Measurements from ENCODE around the gene ZMPSTE24. TPM values are rescaled to one million over a fixed set of nuclear protein-coding genes. Genes with fewer than 3 reads are reported as not detected.

The ZMPSTE24 gene
- total RNA-seq, 1 experiment from 2014 or later = 39.6 TPM

DNA sequence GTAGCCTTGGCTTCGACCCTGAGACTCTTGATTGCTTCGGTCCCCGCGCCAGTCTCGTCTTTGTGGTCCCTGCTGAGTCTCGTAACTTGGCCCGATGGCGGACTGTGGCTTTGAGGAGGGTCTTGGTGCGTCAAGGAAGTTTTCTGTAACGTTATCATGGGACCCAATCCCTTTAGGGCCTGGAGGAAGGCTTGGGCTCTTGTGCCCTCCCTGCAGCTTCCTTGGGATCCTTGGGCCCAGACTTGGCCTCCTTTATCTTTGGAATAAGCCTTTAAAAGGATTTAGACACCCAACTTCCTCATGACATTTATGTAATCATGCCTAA lies 371 bp downstream of the ZMPSTE24 start:
- ChIA-PET CTCF (interaction anchor here (1.0 to 1.4 kb wide), 3 partner anchors 11 to 80 kb away, joined by 3 to 4 read pairs (median 3); partner anchors contain the start of gene TMCO2), RAD21 (ENCODE audit: low non-redundant PET in 1 of 2, low total read pairs in 2 of 2, uncharacterized antibody in 2 of 2, unreplicated experiment in 2 of 2) (no interaction called here), POLR2A (no interaction called here)
- Histone ChIP-seq H3K9ac (ENCODE audit: low read length) (peak overlapping the region; percentile 98), H3K27me3 (ENCODE audit: insufficient read depth, low read length) (no peaks in the 10 kb centered on the region), H3K9me2 (ENCODE audit: insufficient read depth) (no peaks in the 10 kb centered on the region), H3K27ac (ENCODE audit: low read depth, low read length) (peak overlapping the region; percentile 70), H4K20me1 (ENCODE audit: insufficient read depth) (no peaks in the 10 kb centered on the region), H3K4me1 (ENCODE audit: control insufficient read depth in 1 of 2, insufficient read depth in 2 of 2, low read length in 2 of 2) (peaks cover 4 to 6% of the 10 kb centered on the region in 2 experiments), H2AFZ (ENCODE audit: low read depth, low read length, poor library complexity, severe bottlenecking) (peak overlapping the region; percentile 18), H3K4me3 (replicated peaks in 1 of 2; ENCODE audit: low read depth in 1 of 2, low read length in 2 of 2) (peak overlapping the region; percentile 99 to 100), H3K9me3 (ENCODE audit: control insufficient read depth in 1 of 2, insufficient read depth in 1 of 2, low read depth in 1 of 2, low read length in 2 of 2) (no peaks in the 10 kb centered on the region), H3K36me3 (ENCODE audit: control insufficient read depth in 1 of 2, insufficient read depth in 2 of 2, low read length in 2 of 2) (peaks cover 18 to 25% of the 10 kb centered on the region in 2 experiments; a peak in 3 of 4 replicates), H3K79me2 (ENCODE audit: insufficient read depth, low read length) (peaks cover 68% of the 10 kb centered on the region), H3K4me2 (ENCODE audit: low read length) (peak overlapping the region; percentile 90)
- TF ChIP-seq POLR2A (IDR thresholded peaks at IDR 0.05; ENCODE audit: borderline replicate concordance, extremely low read depth, insufficient read depth, insufficient read length) = no peak
- no peak for TF ChIP-seq FOSL1 (IDR thresholded peaks at IDR 0.05; ENCODE audit: low read depth)
- no peak for TF ChIP-seq YY1 (IDR thresholded peaks at IDR 0.05; ENCODE audit: extremely low read depth, insufficient replicate concordance, low read depth, low read length)
- no peak for TF ChIP-seq SIN3A (IDR thresholded peaks at IDR 0.05; ENCODE audit: low read depth)
- TF ChIP-seq, protein P1, sequence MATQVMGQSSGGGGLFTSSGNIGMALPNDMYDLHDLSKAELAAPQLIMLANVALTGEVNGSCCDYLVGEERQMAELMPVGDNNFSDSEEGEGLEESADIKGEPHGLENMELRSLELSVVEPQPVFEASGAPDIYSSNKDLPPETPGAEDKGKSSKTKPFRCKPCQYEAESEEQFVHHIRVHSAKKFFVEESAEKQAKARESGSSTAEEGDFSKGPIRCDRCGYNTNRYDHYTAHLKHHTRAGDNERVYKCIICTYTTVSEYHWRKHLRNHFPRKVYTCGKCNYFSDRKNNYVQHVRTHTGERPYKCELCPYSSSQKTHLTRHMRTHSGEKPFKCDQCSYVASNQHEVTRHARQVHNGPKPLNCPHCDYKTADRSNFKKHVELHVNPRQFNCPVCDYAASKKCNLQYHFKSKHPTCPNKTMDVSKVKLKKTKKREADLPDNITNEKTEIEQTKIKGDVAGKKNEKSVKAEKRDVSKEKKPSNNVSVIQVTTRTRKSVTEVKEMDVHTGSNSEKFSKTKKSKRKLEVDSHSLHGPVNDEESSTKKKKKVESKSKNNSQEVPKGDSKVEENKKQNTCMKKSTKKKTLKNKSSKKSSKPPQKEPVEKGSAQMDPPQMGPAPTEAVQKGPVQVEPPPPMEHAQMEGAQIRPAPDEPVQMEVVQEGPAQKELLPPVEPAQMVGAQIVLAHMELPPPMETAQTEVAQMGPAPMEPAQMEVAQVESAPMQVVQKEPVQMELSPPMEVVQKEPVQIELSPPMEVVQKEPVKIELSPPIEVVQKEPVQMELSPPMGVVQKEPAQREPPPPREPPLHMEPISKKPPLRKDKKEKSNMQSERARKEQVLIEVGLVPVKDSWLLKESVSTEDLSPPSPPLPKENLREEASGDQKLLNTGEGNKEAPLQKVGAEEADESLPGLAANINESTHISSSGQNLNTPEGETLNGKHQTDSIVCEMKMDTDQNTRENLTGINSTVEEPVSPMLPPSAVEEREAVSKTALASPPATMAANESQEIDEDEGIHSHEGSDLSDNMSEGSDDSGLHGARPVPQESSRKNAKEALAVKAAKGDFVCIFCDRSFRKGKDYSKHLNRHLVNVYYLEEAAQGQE (IDR thresholded peaks at IDR 0.05; ENCODE audit: low read depth) = no peak
- no peak for TF ChIP-seq TCF7L2 (IDR thresholded peaks at IDR 0.05; ENCODE audit: borderline replicate concordance, extremely low read depth, insufficient read depth, insufficient read length)
- TF ChIP-seq SP1 (IDR thresholded peaks at IDR 0.05; ENCODE audit: low read depth) = no peak
- TF ChIP-seq, protein P2, sequence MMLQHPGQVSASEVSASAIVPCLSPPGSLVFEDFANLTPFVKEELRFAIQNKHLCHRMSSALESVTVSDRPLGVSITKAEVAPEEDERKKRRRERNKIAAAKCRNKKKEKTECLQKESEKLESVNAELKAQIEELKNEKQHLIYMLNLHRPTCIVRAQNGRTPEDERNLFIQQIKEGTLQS (IDR thresholded peaks at IDR 0.05) = no peak
- no peak for TF ChIP-seq MAX (IDR thresholded peaks at IDR 0.05)
- no peak for TF ChIP-seq ZFX (IDR thresholded peaks at IDR 0.05)
- no peak for TF ChIP-seq JUND (IDR thresholded peaks at IDR 0.05)
- no peak for TF ChIP-seq CEBPB (IDR thresholded peaks at IDR 0.05; ENCODE audit: low read depth)
- no peak for TF ChIP-seq ZNF274 (IDR thresholded peaks at IDR 0.05; ENCODE audit: low read depth, low read length)
- TF ChIP-seq RAD21 (IDR thresholded peaks at IDR 0.05; ENCODE audit: low read depth) = no peak
- no peak for TF ChIP-seq EZH2phosphoT487 (IDR thresholded peaks at IDR 0.05; ENCODE audit: borderline replicate concordance)
- TF ChIP-seq EGR1 (IDR thresholded peaks at IDR 0.05; ENCODE audit: low read depth) = no peak
- no peak for TF ChIP-seq POLR2AphosphoS5 (IDR thresholded peaks at IDR 0.05; ENCODE audit: low read depth, low read length)
- ATAC-seq (peak; percentile 20), DNase-seq (ENCODE audit: low read depth, low spot score) (no peak)
- intact Hi-C loops (cut with micrococcal nuclease) = loop anchor here (5.0 kb wide), 1 partner anchor 216 kb away; the partner anchor contains the start of gene CAP1
- TSS peak; percentile 74 for BruUV-seq (replicated peaks)
